KMS-11 (cell line): Measurements from ENCODE around the gene FUT6.

Experiments
- H2AFZ ChIP-seq: fragments of 200-600 bp; sonication (generic); 2 replicates; pipeline ENCODE4 v1.6.1; 2016; ENCODE audit warnings: antibody characterized with exemption, mixed run types, low read depth
- H3K27ac ChIP-seq: fragments of 200-600 bp; sonication (generic); 2 replicates; pipeline ENCODE4 v1.6.1; 2016; ENCODE audit warnings: mild to moderate bottlenecking, mixed run types
- H3K27me3 ChIP-seq: fragments of 200-600 bp; sonication (generic); 2 replicates; pipeline ENCODE4 v1.6.1; 2017; ENCODE audit warnings: mild to moderate bottlenecking, low read depth, mixed run types, moderate library complexity; ENCODE audit not compliant: insufficient read depth
- H3K36me3 ChIP-seq: fragments of 200-600 bp; sonication (generic); 2 replicates; pipeline ENCODE4 v1.6.1; 2017; ENCODE audit warnings: mild to moderate bottlenecking, mixed run types; ENCODE audit not compliant: insufficient read depth
- H3K4me1 ChIP-seq: fragments of 200-600 bp; sonication (generic); 2 replicates; pipeline ENCODE4 v1.6.1; 2016; ENCODE audit warnings: mild to moderate bottlenecking, low read depth, mixed run types; ENCODE audit not compliant: poor library complexity, severe bottlenecking
- H3K4me2 ChIP-seq: fragments of 200-600 bp; sonication (generic); 2 replicates; pipeline ENCODE4 v1.7.0; 2016; ENCODE audit warnings: mild to moderate bottlenecking, mixed run types
- H3K4me3 ChIP-seq: fragments of 200-600 bp; sonication (generic); IDR thresholded peaks from 2 replicates; pipeline ENCODE4 v1.6.1; 2017; ENCODE audit warnings: low read depth, low read length, mixed read lengths; ENCODE audit not compliant: insufficient read depth
- H3K79me2 ChIP-seq: fragments of 200-600 bp; sonication (generic); 2 replicates; pipeline ENCODE4 v1.6.1; 2016; ENCODE audit warnings: low read depth, mixed run types; ENCODE audit not compliant: insufficient read depth
- H3K9ac ChIP-seq: fragments of 200-600 bp; sonication (generic); 2 replicates; pipeline ENCODE4 v1.6.1; 2016; ENCODE audit warnings: mild to moderate bottlenecking, mixed run types
- H4K20me1 ChIP-seq: fragments of 200-600 bp; sonication (generic); 2 replicates; pipeline ENCODE4 v1.6.1; 2016; ENCODE audit warnings: mild to moderate bottlenecking, mixed run types; ENCODE audit not compliant: insufficient read depth
- CTCF ChIP-seq: fragments of 200-600 bp; sonication (generic); conservative IDR thresholded peaks from 2 replicates; pipeline ENCODE4 v1.6.1; 2017; ENCODE audit warnings: low read depth, mild to moderate bottlenecking, antibody characterized with exemption, low read length, moderate library complexity, mixed read lengths

FUT6 gene

GRCh38 chr19:5825178-5825577, 14.3 kb downstream of the FUT6 start:
- Histone ChIP-seq H3K79me2 (no peaks in the 10 kb centered on the region), H4K20me1 (no peaks in the 10 kb centered on the region), H3K4me2 (no peak overlapping the region), H3K27me3 (no peaks in the 10 kb centered on the region), H3K4me1 (peaks cover 14% of the 10 kb centered on the region), H3K9ac (no peak overlapping the region), H3K27ac (no peak overlapping the region), H3K4me3 (no peak overlapping the region), H3K36me3 (no peaks in the 10 kb centered on the region), H2AFZ (no peak overlapping the region)
- no peak for TF ChIP-seq CTCF

- no peak overlapping the region for H3K4me3 ChIP-seq
- no peak overlapping the region for H3K9ac ChIP-seq
- peaks cover 14% of the 10 kb centered on the region for H3K4me1 ChIP-seq
- H4K20me1 ChIP-seq: no peaks in the 10 kb centered on the region
- no peak overlapping the region for H2AFZ ChIP-seq
- TF ChIP-seq CTCF: no peak
- H3K36me3 ChIP-seq: no peaks in the 10 kb centered on the region
- no peaks in the 10 kb centered on the region for H3K79me2 ChIP-seq
- H3K27me3 ChIP-seq: no peaks in the 10 kb centered on the region
- H3K27ac ChIP-seq: no peak overlapping the region
- no peak overlapping the region for H3K4me2 ChIP-seq
Measured at GRCh38 chr19:5824751-5825150, 14.8 kb downstream of the FUT6 start.

GRCh38 chr19:5823579-5824281, 15.8 kb downstream of the FUT6 start:
- no peak for TF ChIP-seq CTCF
- Histone ChIP-seq H3K36me3 (no peaks in the 10 kb centered on the region), H3K9ac (no peak overlapping the region), H3K27ac (no peak overlapping the region), H3K4me3 (no peak overlapping the region), H4K20me1 (no peaks in the 10 kb centered on the region), H3K4me2 (no peak overlapping the region), H3K4me1 (peaks cover 14% of the 10 kb centered on the region), H3K27me3 (no peaks in the 10 kb centered on the region), H3K79me2 (no peaks in the 10 kb centered on the region), H2AFZ (no peak overlapping the region)

GRCh38 chr19:5822181-5822844, 17.2 kb downstream of the FUT6 start:
- Histone ChIP-seq H2AFZ (no peak overlapping the region), H3K9ac (no peak overlapping the region)

More at GRCh38 chr19:5822181-5822844, 17.2 kb downstream of the FUT6 start:
- Histone ChIP-seq H3K27me3 (no peaks in the 10 kb centered on the region), H3K27ac (no peak overlapping the region), H3K79me2 (no peaks in the 10 kb centered on the region), H4K20me1 (no peaks in the 10 kb centered on the region), H3K4me3 (no peak overlapping the region), H3K4me2 (no peak overlapping the region), H3K36me3 (no peaks in the 10 kb centered on the region), H3K4me1 (peaks cover 13% of the 10 kb centered on the region)
- no peak for TF ChIP-seq CTCF
